Stimulated activated CD8-positive, alpha-beta memory T cell treated with anti-CD3 and anti-CD28 coated beads, Interleukin-12 subunit alpha, Interleukin-12 subunit beta, amount 100 ng/mL, for 24 hours (primary cell): ENCODE results near the gene OLFML3.

Experiments used
- DNase-seq: peaks from one replicate; pipeline ENCODE4 v3.0.0-alpha.2; 2020; ENCODE audit errors: extremely low read depth

The OLFML3 gene

DNA sequence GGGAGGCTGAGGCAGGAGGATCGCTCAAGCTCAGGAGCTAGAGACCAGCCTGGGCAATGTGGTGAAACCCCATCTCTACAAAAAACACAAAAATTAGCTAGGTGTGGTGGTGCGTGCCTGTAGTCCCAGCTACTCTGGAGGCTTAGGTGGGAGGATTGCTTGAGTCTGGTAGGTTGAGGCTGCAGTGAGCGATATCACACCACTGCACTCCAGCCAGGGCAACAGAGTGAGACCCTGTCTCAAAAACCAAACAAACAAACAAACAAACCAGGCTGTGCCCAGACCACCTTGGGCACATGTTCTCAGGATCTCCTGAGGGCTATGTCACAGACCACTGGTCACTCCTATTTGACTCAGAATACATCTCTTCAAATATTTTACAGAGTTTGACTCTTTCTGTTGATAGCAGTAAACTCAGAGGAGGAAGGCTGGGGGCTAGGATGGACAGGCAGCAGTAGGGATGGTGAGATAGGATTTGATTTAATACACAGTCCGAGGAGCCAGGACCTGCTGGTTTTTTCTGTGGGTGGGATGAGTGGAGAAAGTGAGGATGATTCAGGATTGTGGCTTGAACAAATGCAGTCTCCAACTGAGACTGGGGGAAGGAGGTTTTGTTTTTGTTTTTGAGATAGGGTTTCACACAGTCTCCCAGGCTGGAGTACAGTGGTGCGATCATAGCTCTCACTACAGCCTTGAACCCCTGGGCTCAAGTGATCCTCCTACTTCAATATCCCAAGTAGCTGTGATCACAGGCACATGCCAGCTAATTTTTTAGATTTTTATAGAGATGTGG lies 46.5 kb downstream of the OLFML3 start:
- DNase-seq, result no peak

DNA sequence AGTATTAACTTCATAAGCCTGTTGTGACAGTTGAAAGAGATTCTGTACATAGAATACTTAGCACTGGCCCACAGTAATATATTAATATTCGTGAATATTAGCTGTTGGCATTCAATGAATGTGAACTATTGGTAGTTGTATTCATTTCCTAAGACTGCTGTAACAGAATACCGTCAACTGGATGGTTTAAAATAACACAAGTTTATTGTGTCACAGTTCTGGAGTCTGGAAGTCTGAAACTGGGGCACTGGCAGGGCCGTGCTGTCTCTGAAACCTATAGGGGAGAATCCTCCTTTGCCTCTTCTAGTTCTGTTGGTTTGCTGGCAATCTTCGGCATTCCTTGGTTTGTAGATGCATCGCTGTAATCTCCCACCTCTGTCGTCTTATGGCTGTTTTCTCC lies 47.5 kb downstream of the OLFML3 start:
- DNase-seq, result no peak
